Stimulated activated CD4-positive, alpha-beta T cell treated with anti-CD3 and anti-CD28 coated beads, Interleukin-1b, Interleukin-23, amount 100 ng/mL, for 48 hours (primary cell): ENCODE measurements around the gene ADAMTS15.
A peak's percentile ranks its signal among the peaks of the same experiment; 100 is the strongest.

Source experiments
- DNase-seq: peaks from one replicate; pipeline ENCODE4 v3.0.0-alpha.2; 2020

The ADAMTS15 gene

GRCh38 chr11:130420478-130421198, 27.8 kb upstream of the ADAMTS15 start:
- no peak for DNase-seq

GRCh38 chr11:130421199-130421585, 27.3 kb upstream of the ADAMTS15 start:
- no peak for DNase-seq

- DNase-seq = no peak
These were observed 26.7 kb upstream of the ADAMTS15 start for GRCh38 chr11:130421697-130422096.

GRCh38 chr11:130422251-130422995, 26.0 kb upstream of the ADAMTS15 start:
- DNase-seq = no peak

- no peak for DNase-seq
These were observed 24.8 kb upstream of the ADAMTS15 start for GRCh38 chr11:130423541-130424142.

- DNase-seq = no peak
These were observed 23.8 kb upstream of the ADAMTS15 start for GRCh38 chr11:130424613-130425140.

DNA sequence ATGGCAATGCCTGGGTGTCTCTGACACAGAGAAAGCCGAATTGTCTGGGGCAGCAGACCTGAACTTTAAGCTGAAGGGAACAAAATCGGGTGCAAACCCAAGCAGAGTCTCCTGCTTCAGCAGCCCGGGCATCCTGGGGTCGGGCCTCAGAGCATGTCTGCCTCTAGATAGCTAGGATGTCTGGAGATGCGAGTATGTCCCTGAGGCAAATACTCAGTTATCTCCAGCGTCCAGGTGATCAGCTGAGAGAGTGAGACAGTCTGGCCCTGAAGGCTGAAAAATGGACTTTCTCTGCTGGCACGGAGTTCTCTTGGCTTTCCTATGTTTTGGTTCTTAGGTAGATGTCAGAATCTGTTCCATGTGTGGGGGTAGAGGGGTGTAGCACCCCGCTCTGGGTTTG, 23.3 kb upstream of the ADAMTS15 start:
- no peak for DNase-seq

DNA sequence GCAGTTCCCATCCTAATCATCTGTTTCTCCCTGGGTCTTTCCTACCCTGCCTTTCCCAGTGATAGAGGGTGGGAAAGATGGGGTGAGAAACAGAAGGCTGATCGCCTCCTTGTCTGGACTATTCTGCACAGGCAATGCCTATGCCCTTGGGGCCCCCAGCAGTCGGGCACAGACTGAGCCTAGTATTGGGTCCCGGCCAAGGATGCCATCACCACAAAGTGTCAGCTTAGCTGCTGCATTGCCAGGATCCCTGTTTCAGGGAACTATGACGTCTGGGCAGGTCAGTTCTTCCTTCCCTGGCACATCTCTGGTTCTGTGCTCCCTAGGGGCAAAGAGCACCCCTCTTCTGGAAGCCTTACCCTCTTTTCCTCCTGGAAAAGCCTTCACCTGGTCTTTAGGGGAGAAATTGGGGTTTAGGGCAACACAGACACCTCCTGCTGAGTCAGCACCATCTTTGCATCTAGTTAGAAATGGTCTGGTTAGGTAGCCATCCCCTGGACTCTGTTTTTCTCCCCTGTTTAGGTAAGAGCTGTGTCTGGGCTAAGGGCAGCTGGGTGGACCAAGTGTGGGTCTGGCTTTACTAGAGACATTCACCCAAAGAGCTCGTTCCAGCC, 22.1 kb upstream of the ADAMTS15 start:
- DNase-seq = no peak

DNA sequence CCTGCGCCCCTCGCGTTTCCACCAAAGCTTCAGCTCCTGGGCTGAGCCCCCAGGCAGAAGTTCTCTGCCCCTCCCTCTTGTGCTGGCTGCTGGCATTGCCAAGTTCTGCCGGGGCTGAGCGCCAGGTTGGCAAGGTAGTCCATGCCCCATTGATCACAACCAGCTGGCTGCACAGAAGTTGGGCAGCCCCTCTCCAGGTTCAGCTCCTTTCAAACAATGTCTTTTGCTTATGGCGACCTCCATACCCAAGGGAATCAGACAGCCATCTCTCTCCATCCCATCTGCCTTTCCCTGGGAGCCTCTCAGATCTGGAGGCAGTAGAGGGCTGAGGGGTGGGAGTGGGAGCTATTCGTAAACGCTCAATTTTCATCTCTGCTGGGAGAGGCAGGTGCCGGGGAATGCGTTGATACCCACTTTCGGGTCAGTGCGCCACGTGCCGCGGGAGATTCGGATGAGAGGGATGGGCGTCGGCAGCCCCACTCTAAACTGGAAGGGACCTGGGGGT, 21.6 kb upstream of the ADAMTS15 start:
- no peak for DNase-seq

DNA sequence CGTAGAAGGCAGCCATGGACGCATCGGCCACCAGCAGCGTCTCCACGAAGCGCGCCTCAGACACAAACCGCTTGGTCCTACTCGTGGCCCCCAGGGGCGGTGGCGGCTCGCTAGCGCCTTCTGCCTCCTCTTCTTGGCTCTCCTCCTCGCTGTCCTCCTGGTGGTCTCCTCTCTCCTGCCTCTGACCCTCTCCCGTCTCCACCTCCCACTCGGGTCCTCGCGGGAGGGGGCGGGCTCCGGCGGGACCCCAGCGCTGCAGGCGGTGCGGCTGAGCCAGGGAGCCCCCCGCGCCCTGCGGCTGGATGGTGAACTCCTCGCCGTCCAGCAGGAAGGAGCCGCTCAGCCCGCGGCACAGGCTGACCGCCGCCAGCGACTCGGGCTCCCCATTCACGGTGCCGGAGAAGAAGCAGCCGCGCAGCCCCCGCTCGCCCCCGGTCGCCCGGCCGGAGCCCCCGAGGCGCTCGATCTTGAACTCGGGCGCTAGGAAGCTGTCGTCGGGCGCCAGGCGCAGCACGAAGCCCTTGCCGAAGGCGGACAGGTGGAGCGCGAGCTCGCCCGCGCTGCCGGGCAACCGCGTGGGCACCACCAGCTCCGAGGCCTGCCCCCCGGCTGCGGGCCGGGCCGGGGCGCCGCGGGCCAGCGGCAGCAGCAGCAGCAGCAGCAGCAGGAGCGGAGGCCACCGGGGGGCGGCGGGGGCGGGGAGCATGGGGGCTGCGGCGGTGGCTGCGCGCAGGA, 20.7 kb upstream of the ADAMTS15 start:
- DNase-seq = no peak

- no peak for DNase-seq
These were observed 19.9 kb upstream of the ADAMTS15 start, which contains the start of gene ADAMTS8 for GRCh38 chr11:130428316-130429119. Gene ADAMTS8, minus strand, starts transcription at chr11:130428609. Its CDS starts 323 bp downstream, at chr11:130428286.

GRCh38 chr11:130429120-130429681, 19.2 kb upstream of the ADAMTS15 start:
- DNase-seq = no peak

- no peak for DNase-seq
These were observed 18.5 kb upstream of the ADAMTS15 start for GRCh38 chr11:130429983-130430382.

- peak; percentile 73 for DNase-seq
These were observed 17.1 kb upstream of the ADAMTS15 start for GRCh38 chr11:130431331-130431773.

- no peak for DNase-seq
These were observed 16.6 kb upstream of the ADAMTS15 start for GRCh38 chr11:130431801-130432200.

DNA sequence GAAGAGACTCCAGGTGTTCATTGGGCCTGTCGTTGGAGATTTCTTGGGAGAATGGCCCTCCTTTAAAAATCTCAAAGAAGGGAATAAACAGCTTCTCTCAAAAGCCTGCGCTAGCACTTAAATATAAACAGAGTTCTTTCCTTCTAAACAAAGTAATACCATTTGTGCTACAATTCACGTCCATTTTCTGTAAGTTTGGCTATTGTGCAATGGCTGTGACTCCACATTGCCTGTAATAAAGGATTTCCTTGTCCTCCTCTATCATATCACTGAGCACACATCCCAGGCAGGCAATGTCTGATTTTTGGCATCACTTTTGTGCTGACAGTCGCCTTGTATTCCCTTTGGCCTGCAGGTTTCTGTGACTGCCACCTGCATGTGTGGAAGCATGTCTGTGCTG, 15.1 kb upstream of the ADAMTS15 start:
- DNase-seq = no peak

DNA sequence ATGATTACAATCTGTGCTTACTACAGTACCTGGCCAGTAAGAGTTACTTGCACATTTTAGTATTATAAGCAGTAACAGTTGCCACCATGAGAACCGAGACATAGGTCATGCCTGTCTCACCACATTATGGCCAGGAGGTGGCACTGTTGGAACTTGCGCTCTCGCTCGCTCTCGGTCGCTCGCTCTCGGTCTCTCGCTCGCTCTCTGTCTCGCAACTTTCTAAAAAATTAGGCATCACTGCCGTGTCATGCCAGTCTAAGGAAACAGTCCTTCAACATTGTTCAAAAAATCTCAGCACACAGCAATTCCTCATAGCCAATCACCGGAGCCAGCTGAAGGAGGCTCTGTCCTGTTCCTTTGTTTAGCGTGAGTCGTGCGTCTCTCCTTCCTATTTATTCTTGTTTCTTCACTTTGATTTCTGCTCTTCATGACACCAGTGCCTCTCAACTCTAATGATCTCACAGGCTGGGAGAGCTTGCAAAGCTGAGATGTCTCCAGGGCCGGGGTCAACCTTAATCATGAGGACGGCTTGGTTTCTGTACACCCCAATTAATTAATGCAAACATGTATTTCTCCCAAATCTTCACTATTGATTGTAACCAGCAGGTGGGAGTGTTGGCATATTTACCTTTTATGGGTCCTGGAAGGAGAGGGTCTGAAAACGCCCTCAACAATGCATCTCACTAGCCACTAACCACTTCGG, 13.8 kb upstream of the ADAMTS15 start:
- DNase-seq = peak; percentile 60

GRCh38 chr11:130435671-130436070, 12.8 kb upstream of the ADAMTS15 start:
- no peak for DNase-seq

DNA sequence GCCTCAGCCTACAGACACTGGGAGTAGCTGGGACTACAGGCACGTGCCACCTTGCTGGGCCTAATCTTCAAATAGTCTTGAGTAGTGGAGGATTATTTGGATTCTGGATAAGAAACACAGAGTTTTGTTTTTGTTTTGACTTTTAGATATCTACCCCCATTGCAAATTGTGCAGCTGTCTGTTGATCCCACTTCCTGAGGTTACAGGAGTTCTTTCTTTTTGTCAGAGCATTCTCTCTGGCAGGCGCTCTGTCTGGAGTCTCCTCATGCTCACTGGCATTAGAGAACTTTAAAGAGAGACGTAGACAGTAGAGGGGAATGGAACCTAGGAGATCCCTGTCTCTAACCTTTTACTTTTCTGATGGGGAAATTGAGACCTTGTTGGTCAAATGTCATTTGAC, 12.3 kb upstream of the ADAMTS15 start:
- no peak for DNase-seq

- no peak for DNase-seq
These were observed 10.6 kb upstream of the ADAMTS15 start for GRCh38 chr11:130437848-130438247.
